ENCODE measurements around the gene CDYL.

The CDYL gene

GRCh38 chr6:4806791-4807190 is 30.6 kb downstream of the CDYL start:
- Histone ChIP-seq H3K4me2 (ENCODE audit: low read length) (no peak overlapping the region), H3K4me3 (ENCODE audit: low read length) (no peak overlapping the region), H3K9ac (ENCODE audit: low read depth, low read length) (no peak overlapping the region), H3K27me3 (ENCODE audit: control insufficient read depth, insufficient read depth, low read length) (no peaks in the 10 kb centered on the region), H3K9me3 (replicated peaks; ENCODE audit: low read length) (no peaks in the 10 kb centered on the region), H3K4me1 (ENCODE audit: control insufficient read depth, insufficient read depth, low read length) (peaks cover 17% of the 10 kb centered on the region), H3K36me3 (ENCODE audit: insufficient read depth, low read length) (no peaks in the 10 kb centered on the region)

GRCh38 chr6:4808396-4808795 is 32.2 kb downstream of the CDYL start:
- Histone ChIP-seq H3K9ac (ENCODE audit: low read depth, low read length) (no peak overlapping the region), H3K36me3 (ENCODE audit: insufficient read depth, low read length) (no peaks in the 10 kb centered on the region), H3K4me3 (ENCODE audit: low read length) (no peak overlapping the region), H3K9me3 (replicated peaks; ENCODE audit: low read length) (no peaks in the 10 kb centered on the region), H3K4me1 (ENCODE audit: control insufficient read depth, insufficient read depth, low read length) (peaks cover 25% of the 10 kb centered on the region), H3K27me3 (ENCODE audit: control insufficient read depth, insufficient read depth, low read length) (no peaks in the 10 kb centered on the region), H3K4me2 (ENCODE audit: low read length) (no peak overlapping the region)

GRCh38 chr6:4809999-4810918 is 34.1 kb downstream of the CDYL start:
- Histone ChIP-seq H3K4me3 (ENCODE audit: low read length) (no peak overlapping the region), H3K4me2 (ENCODE audit: low read length) (peak overlapping the region; percentile 31), H3K4me1 (ENCODE audit: control insufficient read depth, insufficient read depth, low read length) (peaks cover 20% of the 10 kb centered on the region), H3K36me3 (ENCODE audit: insufficient read depth, low read length) (no peaks in the 10 kb centered on the region), H3K9me3 (replicated peaks; ENCODE audit: low read length) (no peaks in the 10 kb centered on the region), H3K9ac (ENCODE audit: low read depth, low read length) (no peak overlapping the region), H3K27me3 (ENCODE audit: control insufficient read depth, insufficient read depth, low read length) (no peaks in the 10 kb centered on the region)

GRCh38 chr6:4812068-4812467 is 35.9 kb downstream of the CDYL start:
- no peak overlapping the region for H3K9ac ChIP-seq (ENCODE audit: low read depth, low read length)
- peaks cover 20% of the 10 kb centered on the region for H3K4me1 ChIP-seq (ENCODE audit: control insufficient read depth, insufficient read depth, low read length)
- no peak overlapping the region for H3K4me2 ChIP-seq (ENCODE audit: low read length)
- no peaks in the 10 kb centered on the region for H3K9me3 ChIP-seq (replicated peaks; ENCODE audit: low read length)
- no peaks in the 10 kb centered on the region for H3K27me3 ChIP-seq (ENCODE audit: control insufficient read depth, insufficient read depth, low read length)
- H3K4me3 ChIP-seq (ENCODE audit: low read length): no peak overlapping the region
- no peaks in the 10 kb centered on the region for H3K36me3 ChIP-seq (ENCODE audit: insufficient read depth, low read length)

- H3K9ac ChIP-seq (ENCODE audit: low read depth, low read length): no peak overlapping the region
- no peaks in the 10 kb centered on the region for H3K9me3 ChIP-seq (replicated peaks; ENCODE audit: low read length)
- H3K36me3 ChIP-seq (ENCODE audit: insufficient read depth, low read length): no peaks in the 10 kb centered on the region
- H3K4me2 ChIP-seq (ENCODE audit: low read length): no peak overlapping the region
- peaks cover 27% of the 10 kb centered on the region for H3K4me1 ChIP-seq (ENCODE audit: control insufficient read depth, insufficient read depth, low read length)
- no peaks in the 10 kb centered on the region for H3K27me3 ChIP-seq (ENCODE audit: control insufficient read depth, insufficient read depth, low read length)
- H3K4me3 ChIP-seq (ENCODE audit: low read length): no peak overlapping the region
Observed at GRCh38 chr6:4813055-4813454, 36.9 kb downstream of the CDYL start.

GRCh38 chr6:4814212-4814611 is 38.0 kb downstream of the CDYL start:
- Histone ChIP-seq H3K9me3 (replicated peaks; ENCODE audit: low read length) (no peaks in the 10 kb centered on the region), H3K36me3 (ENCODE audit: insufficient read depth, low read length) (no peaks in the 10 kb centered on the region), H3K27me3 (ENCODE audit: control insufficient read depth, insufficient read depth, low read length) (no peaks in the 10 kb centered on the region), H3K9ac (ENCODE audit: low read depth, low read length) (no peak overlapping the region), H3K4me2 (ENCODE audit: low read length) (no peak overlapping the region), H3K4me3 (ENCODE audit: low read length) (no peak overlapping the region), H3K4me1 (ENCODE audit: control insufficient read depth, insufficient read depth, low read length) (peaks cover 27% of the 10 kb centered on the region)

GRCh38 chr6:4814987-4815386 is 38.8 kb downstream of the CDYL start:
- H3K27me3 ChIP-seq (ENCODE audit: control insufficient read depth, insufficient read depth, low read length): no peaks in the 10 kb centered on the region
- H3K4me1 ChIP-seq (ENCODE audit: control insufficient read depth, insufficient read depth, low read length): peaks cover 25% of the 10 kb centered on the region
- H3K4me3 ChIP-seq (ENCODE audit: low read length): no peak overlapping the region
- no peaks in the 10 kb centered on the region for H3K36me3 ChIP-seq (ENCODE audit: insufficient read depth, low read length)
- H3K9ac ChIP-seq (ENCODE audit: low read depth, low read length): no peak overlapping the region
- H3K4me2 ChIP-seq (ENCODE audit: low read length): no peak overlapping the region
- H3K9me3 ChIP-seq (replicated peaks; ENCODE audit: low read length): no peaks in the 10 kb centered on the region

GRCh38 chr6:4815584-4815983 is 39.4 kb downstream of the CDYL start:
- no peaks in the 10 kb centered on the region for H3K36me3 ChIP-seq (ENCODE audit: insufficient read depth, low read length)
- no peak overlapping the region for H3K9ac ChIP-seq (ENCODE audit: low read depth, low read length)
- H3K4me1 ChIP-seq (ENCODE audit: control insufficient read depth, insufficient read depth, low read length): peaks cover 20% of the 10 kb centered on the region
- no peak overlapping the region for H3K4me2 ChIP-seq (ENCODE audit: low read length)
- H3K27me3 ChIP-seq (ENCODE audit: control insufficient read depth, insufficient read depth, low read length): no peaks in the 10 kb centered on the region
- no peaks in the 10 kb centered on the region for H3K9me3 ChIP-seq (replicated peaks; ENCODE audit: low read length)
- no peak overlapping the region for H3K4me3 ChIP-seq (ENCODE audit: low read length)

- Histone ChIP-seq H3K9ac (ENCODE audit: low read depth, low read length) (no peak overlapping the region), H3K4me3 (ENCODE audit: low read length) (no peak overlapping the region), H3K9me3 (replicated peaks; ENCODE audit: low read length) (no peaks in the 10 kb centered on the region), H3K36me3 (ENCODE audit: insufficient read depth, low read length) (no peaks in the 10 kb centered on the region), H3K4me2 (ENCODE audit: low read length) (no peak overlapping the region), H3K27me3 (ENCODE audit: control insufficient read depth, insufficient read depth, low read length) (no peaks in the 10 kb centered on the region), H3K4me1 (ENCODE audit: control insufficient read depth, insufficient read depth, low read length) (peaks cover 15% of the 10 kb centered on the region)
Observed at GRCh38 chr6:4816904-4817303, 40.7 kb downstream of the CDYL start.

GRCh38 chr6:4817551-4817950 is 41.3 kb downstream of the CDYL start:
- Histone ChIP-seq H3K9ac (ENCODE audit: low read depth, low read length) (no peak overlapping the region), H3K4me3 (ENCODE audit: low read length) (no peak overlapping the region), H3K36me3 (ENCODE audit: insufficient read depth, low read length) (no peaks in the 10 kb centered on the region), H3K9me3 (replicated peaks; ENCODE audit: low read length) (no peaks in the 10 kb centered on the region), H3K27me3 (ENCODE audit: control insufficient read depth, insufficient read depth, low read length) (no peaks in the 10 kb centered on the region), H3K4me2 (ENCODE audit: low read length) (no peak overlapping the region), H3K4me1 (ENCODE audit: control insufficient read depth, insufficient read depth, low read length) (peaks cover 8% of the 10 kb centered on the region)

GRCh38 chr6:4818272-4818938 is 42.2 kb downstream of the CDYL start:
- no peaks in the 10 kb centered on the region for H3K36me3 ChIP-seq (ENCODE audit: insufficient read depth, low read length)
- H3K9me3 ChIP-seq (replicated peaks; ENCODE audit: low read length): no peaks in the 10 kb centered on the region
- H3K9ac ChIP-seq (ENCODE audit: low read depth, low read length): no peak overlapping the region
- H3K4me1 ChIP-seq (ENCODE audit: control insufficient read depth, insufficient read depth, low read length): peaks cover 8% of the 10 kb centered on the region
- no peak overlapping the region for H3K4me2 ChIP-seq (ENCODE audit: low read length)
- H3K27me3 ChIP-seq (ENCODE audit: control insufficient read depth, insufficient read depth, low read length): no peaks in the 10 kb centered on the region
- H3K4me3 ChIP-seq (ENCODE audit: low read length): no peak overlapping the region
